ENCODE measurements around the gene RAB35. TPM values are rescaled to one million over a fixed set of nuclear protein-coding genes. Genes with fewer than 3 reads are reported as not detected.
"Not testable (repeated sequence)": the region's sequence is repeated elsewhere in the genome, so short reads cannot be mapped to it uniquely, and the experiment has no call there.

The RAB35 gene
- total RNA-seq, 1 experiment from 2014 or later = 68.2 TPM

DNA sequence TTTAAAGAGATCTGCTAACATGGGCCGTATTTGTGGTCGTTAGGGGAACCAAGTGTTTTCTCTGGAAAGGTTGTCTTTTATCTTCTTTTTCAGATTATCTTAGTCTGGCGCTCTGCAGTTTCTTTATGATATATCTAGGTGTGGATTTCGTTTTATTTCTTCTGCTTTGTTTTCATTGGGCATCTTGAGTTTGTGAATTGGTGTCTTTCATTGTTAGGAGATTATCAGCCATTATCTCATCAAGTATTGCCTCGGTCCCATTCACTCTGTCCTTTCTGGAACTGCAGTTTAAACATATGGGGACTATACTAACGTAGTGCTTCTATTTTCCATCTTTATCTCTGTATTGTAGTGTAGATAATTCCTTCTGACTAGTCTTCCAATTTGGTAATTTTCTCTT lies 67.1 kb downstream of the RAB35 start:
- peaks cover 3% of the 10 kb centered on the region for H3K9me3 Mint-ChIP-seq (ENCODE audit: low read depth, unreplicated experiment)
- no peaks in the 10 kb centered on the region for H3K4me1 Mint-ChIP-seq (ENCODE audit: low read depth, unreplicated experiment)
- no peak for DNase-seq
- no peak overlapping the region for H3K27ac Mint-ChIP-seq (ENCODE audit: unreplicated experiment)
- no peaks in the 10 kb centered on the region for H3K27me3 Mint-ChIP-seq (ENCODE audit: unreplicated experiment)
- CTCF ChIA-PET = interaction anchor here (0.6 kb wide), 1 partner anchor 63 kb away, joined by 3 read pairs; no protein-coding TSS in a partner anchor
- intact Hi-C loops (cut with micrococcal nuclease; ENCODE audit: unreplicated experiment) = no loop called here
- no peaks in the 10 kb centered on the region for H3K36me3 Mint-ChIP-seq (ENCODE audit: insufficient read depth, unreplicated experiment)
- no peak for TF ChIP-seq CTCF (IDR thresholded peaks at IDR 0.05; ENCODE audit: unreplicated experiment)
- no peak overlapping the region for H3K4me3 Mint-ChIP-seq (ENCODE audit: low read depth, unreplicated experiment)
- BruUV-seq (replicated peaks) = no TSS peak

DNA sequence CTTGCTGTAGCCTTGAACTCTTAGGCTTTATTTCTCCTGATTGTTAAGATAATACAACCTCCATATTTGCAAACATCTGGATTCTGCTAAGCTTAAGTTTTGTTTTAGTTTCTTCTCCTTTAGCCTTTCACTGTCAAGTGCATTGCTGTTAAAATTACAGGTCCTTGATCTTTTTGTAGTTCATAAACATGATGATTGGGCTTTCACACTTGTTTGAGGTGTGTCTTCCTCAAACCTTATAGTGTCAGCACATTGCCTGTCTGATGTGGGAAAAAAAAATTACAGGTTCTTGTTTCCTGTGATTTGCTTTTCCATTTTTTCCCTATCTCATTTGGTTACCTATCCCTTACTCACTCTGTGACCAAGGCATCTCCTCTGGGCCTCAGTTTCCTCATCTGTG lies 68.3 kb downstream of the RAB35 start:
- no peaks in the 10 kb centered on the region for H3K36me3 Mint-ChIP-seq (ENCODE audit: insufficient read depth, unreplicated experiment)
- no peak overlapping the region for H3K27ac Mint-ChIP-seq (ENCODE audit: unreplicated experiment)

GRCh38 chr12:120047072-120047471 lies 69.5 kb downstream of the RAB35 start:
- peaks cover under 1% of the 10 kb centered on the region for H3K9me3 Mint-ChIP-seq (ENCODE audit: low read depth, unreplicated experiment)
- no peak overlapping the region for H3K27ac Mint-ChIP-seq (ENCODE audit: unreplicated experiment)
- H3K36me3 Mint-ChIP-seq (ENCODE audit: insufficient read depth, unreplicated experiment) = no peaks in the 10 kb centered on the region
- CTCF ChIA-PET = no interaction called here
- no peaks in the 10 kb centered on the region for H3K4me1 Mint-ChIP-seq (ENCODE audit: low read depth, unreplicated experiment)
- no peak overlapping the region for H3K4me3 Mint-ChIP-seq (ENCODE audit: low read depth, unreplicated experiment)
- no peaks in the 10 kb centered on the region for H3K27me3 Mint-ChIP-seq (ENCODE audit: unreplicated experiment)
- no peak for TF ChIP-seq CTCF (IDR thresholded peaks at IDR 0.05; ENCODE audit: unreplicated experiment)
- BruUV-seq (replicated peaks) = no TSS peak
- intact Hi-C loops (cut with micrococcal nuclease; ENCODE audit: unreplicated experiment) = no loop called here
- no peak for DNase-seq

More for the DNA sequence above, 68.3 kb downstream of the RAB35 start:
- CTCF ChIA-PET = interaction anchor here (0.9 kb wide), 1 partner anchor 9 kb away, joined by 4 read pairs; no protein-coding TSS in a partner anchor
- no peak for DNase-seq
- intact Hi-C loops (cut with micrococcal nuclease; ENCODE audit: unreplicated experiment) = no loop called here
- no peaks in the 10 kb centered on the region for H3K27me3 Mint-ChIP-seq (ENCODE audit: unreplicated experiment)
- H3K4me1 Mint-ChIP-seq (ENCODE audit: low read depth, unreplicated experiment) = no peaks in the 10 kb centered on the region
- no TSS peak for BruUV-seq (replicated peaks)
- H3K9me3 Mint-ChIP-seq (ENCODE audit: low read depth, unreplicated experiment) = peaks cover 3% of the 10 kb centered on the region
- no peak for TF ChIP-seq CTCF (IDR thresholded peaks at IDR 0.05; ENCODE audit: unreplicated experiment)
- H3K4me3 Mint-ChIP-seq (ENCODE audit: low read depth, unreplicated experiment) = no peak overlapping the region

- CTCF ChIA-PET; intact Hi-C loops (cut with micrococcal nuclease; ENCODE audit: unreplicated experiment); H3K27me3 Mint-ChIP-seq (ENCODE audit: unreplicated experiment): not testable (repeated sequence)
Measured at GRCh38 chr12:120045367-120045766, 71.2 kb downstream of the RAB35 start.

More at GRCh38 chr12:120045367-120045766, 71.2 kb downstream of the RAB35 start:
- H3K4me1 Mint-ChIP-seq (ENCODE audit: low read depth, unreplicated experiment); H3K9me3 Mint-ChIP-seq (ENCODE audit: low read depth, unreplicated experiment); DNase-seq; H3K4me3 Mint-ChIP-seq (ENCODE audit: low read depth, unreplicated experiment); BruUV-seq (replicated peaks); H3K36me3 Mint-ChIP-seq (ENCODE audit: insufficient read depth, unreplicated experiment); H3K27ac Mint-ChIP-seq (ENCODE audit: unreplicated experiment): not testable (repeated sequence)

Small RNA genes within 50 kb of the gene (microRNA-seq; reads per million reads assigned to microRNA genes)
- gene MIR4498 = 2.8 reads per million

Other genes with a start within 250 kb of the RAB35 start
- gene CIT, start 239.4 kb downstream of the RAB35 start, total RNA-seq (2022) = 72.4 and 82.3 TPM in 2 replicates
- 25.7 and 31.6 TPM in 2 replicates for gene BICDL1, start 127.5 kb downstream of the RAB35 start, total RNA-seq (2022)
- 168 and 188 TPM in 2 replicates for gene GCN1, start 78.0 kb upstream of the RAB35 start, total RNA-seq (2022)
- 1,595 and 1,852 TPM in 2 replicates for gene RPLP0, start 84.4 kb upstream of the RAB35 start, total RNA-seq (2022)
- 156 and 172 TPM in 2 replicates for gene PXN, start 149.0 kb upstream of the RAB35 start, total RNA-seq (2022)
- gene RNU4-2, start 175.2 kb upstream of the RAB35 start, total RNA-seq (2022) = 5,016 and 6,756 TPM in 2 replicates
- gene RNU4-1, start 176.5 kb upstream of the RAB35 start, total RNA-seq (2022) = 2,759 and 3,670 TPM in 2 replicates
- gene SIRT4, start 185.6 kb upstream of the RAB35 start, total RNA-seq (2022) = 1.1 and 1.6 TPM in 2 replicates
- gene PLA2G1B, start 211.0 kb upstream of the RAB35 start, total RNA-seq (2022) = not detected in 2 replicates